A549 (cell line): Measurements from ENCODE around the gene SUCNR1. TPM values are rescaled to one million over a fixed set of nuclear protein-coding genes. Genes with fewer than 3 reads are reported as not detected.

Experiments
- ATAC-seq, 2 experiments: fragments of 200-7000 bp in 1 of 2; fragments of >200 bp in 1 of 2; cut with Nextera tagmentation in 1 of 2; cut with Tn5 transposase in 1 of 2; 3 replicates each; pipeline versions ENCODE4 v1.8.0 to v1.9.1; 2018 to 2020; ENCODE audit warnings: mild to moderate bottlenecking in 1 of 2, moderate library complexity in 1 of 2
- CTCF ChIA-PET: fragments of 300-600 bp; sonication (Branson Sonifier 250); formaldehyde crosslinking; extraction: SDS; loops from one replicate; lab custom pipeline; 2021; ENCODE audit warnings: antibody characterized with exemption, inconsistent platforms; lab: Yijun Ruan, JAX
- POLR2A ChIA-PET: fragments of 350-600 bp; formaldehyde crosslinking; extraction: SDS; loops from one replicate; lab custom pipeline; 2021; ENCODE audit warnings: antibody characterized with exemption, inconsistent platforms; lab: Yijun Ruan, JAX
- DNase-seq, 2 experiments: peaks; one replicate each; pipeline versions ENCODE4 v3.0.0 to v3.0.0-alpha.2; 2011 to 2016; ENCODE audit warnings: low read depth in 1 of 2, low spot score in 1 of 2
- FAIRE-seq: peaks from 2 replicates; lab custom pipeline; 2011; peaks lifted over from hg19 to GRCh38; lab: Jason Lieb, UNC
- H3K27ac ChIP-seq, 2 experiments: fragments of >200 bp; sonication (Bioruptor Twin); formaldehyde crosslinking; 3 replicates each; pipeline ENCODE4 v1.5.1; 2016 to 2017
- H3K4me1 ChIP-seq: fragments of >200 bp; sonication (Bioruptor Twin); formaldehyde crosslinking; 3 replicates; pipeline ENCODE4 v1.6.1; 2016
- H3K4me2 ChIP-seq: fragments of >200 bp; sonication (Bioruptor Twin); formaldehyde crosslinking; 3 replicates; pipeline ENCODE4 v1.6.1; 2016
- H3K4me3 ChIP-seq: fragments of >200 bp; sonication (Bioruptor Twin); formaldehyde crosslinking; 3 replicates; pipeline ENCODE4 v1.5.1; 2016
- H3K9me3 ChIP-seq: fragments of >200 bp; sonication (Bioruptor Twin); formaldehyde crosslinking; 3 replicates; pipeline ENCODE4 v1.6.1; 2016
- BHLHE40 ChIP-seq: IDR thresholded peaks from 2 replicates; pipeline ENCODE4 v1.6.1; 2012; ENCODE audit warnings: low read depth, low read length, inconsistent platforms
- CHD2 ChIP-seq: fragments of 150-350 bp; IDR thresholded peaks from 2 replicates; pipeline ENCODE4 v1.6.1; 2014; ENCODE audit warnings: low read length; ENCODE audit not compliant: partially characterized antibody
- CHD4 ChIP-seq: fragments of 200-600 bp; sonication (generic); IDR thresholded peaks from 2 replicates; pipeline ENCODE4 v1.6.1; 2016; ENCODE audit warnings: antibody characterized with exemption, mild to moderate bottlenecking, borderline replicate concordance
- FOSL2 ChIP-seq, 2 experiments: fragments of 450-650 bp in 1 of 2; fragments of >200 bp in 1 of 2; sonication (Bioruptor Twin) in 1 of 2; formaldehyde crosslinking; IDR thresholded peaks; 2 replicates each; pipeline versions ENCODE4 v1.5.0 to v1.6.1; 2016 to 2020; ENCODE audit warnings: mild to moderate bottlenecking in 1 of 2, moderate library complexity in 1 of 2
- MAFK ChIP-seq: fragments of 450-650 bp; IDR thresholded peaks from 2 replicates; pipeline ENCODE4 v1.6.1; 2014; ENCODE audit not compliant: partially characterized antibody
- ZFP36 ChIP-seq: fragments of 450-650 bp; IDR thresholded peaks from 2 replicates; pipeline ENCODE4 v1.6.1; 2014; ENCODE audit warnings: borderline replicate concordance; ENCODE audit not compliant: partially characterized antibody
- ZNF302 ChIP-seq: fragments of 250-450 bp; sonication (Bioruptor Pico); IDR thresholded peaks from 2 replicates; pipeline ENCODE4 v1.9.0; 2021; ENCODE audit warnings: inconsistent platforms, mild to moderate bottlenecking, moderate library complexity
- WGBS: methylation state at CpG from one replicate; pipeline ENCODE4 v1.1.6; 2017; ENCODE audit errors: missing lambda C conversion rate; 5-methylcytosine and 5-hydroxymethylcytosine counted together
- polyA plus RNA-seq, 4 experiments: library from polyadenylated mRNA; depleted of rRNA in 3 of 4; stranded (reverse); fragments of >200 nt; fragmentation: RNase III in 1 of 4; extraction: RNeasy Plus Mini Kit Qiagen cat#74134 plus additional on column Dnase treatment in 1 of 4; gene quantifications; 2 replicates in 3 of 4; 3 replicates in 1 of 4; pipeline ENCODE4 v1.2.3, GENCODE V29; 2011 to 2017

Gene SUCNR1
- polyA plus RNA-seq, 2 of the 4 experiments (the other 2 are of a cell fraction): 0.27 to 1.4 TPM

- Histone ChIP-seq H3K4me1 (peaks cover 32% of the 10 kb centered on the region), H3K4me2 (no peak overlapping the region; the same call in 2 of the 3 replicates), H3K4me3 (no peak overlapping the region), H3K27ac (no peak overlapping the region), H3K9me3 (no peaks in the 10 kb centered on the region)
- FAIRE-seq (no peak), DNase-seq (no peak), ATAC-seq (no peak)
- no peak for TF ChIP-seq CHD2
- no peak for TF ChIP-seq ZNF302 (CRISPR knock-in tag)
- no peak for TF ChIP-seq FOSL2 (IDR thresholded peaks at IDR 0.05)
- TF ChIP-seq FOSL2 (CRISPR knock-in tag; IDR thresholded peaks at IDR 0.05): 0 out of 2 replicates have a peak, but pooled peaks have one; percentile 38
- no peak for TF ChIP-seq ZFP36
- no peak for TF ChIP-seq CHD4
- POLR2A ChIA-PET: interaction anchor here (0.7 kb wide), 1 partner anchor 120 kb away, joined by 3 read pairs; no protein-coding TSS in a partner anchor
- WGBS: 80% methylated on average over 1 of the region's 1 CpG
- CTCF ChIA-PET: no interaction called here
Observed at GRCh38 chr3:151931171-151931570, 57.7 kb downstream of the SUCNR1 start.

DNA sequence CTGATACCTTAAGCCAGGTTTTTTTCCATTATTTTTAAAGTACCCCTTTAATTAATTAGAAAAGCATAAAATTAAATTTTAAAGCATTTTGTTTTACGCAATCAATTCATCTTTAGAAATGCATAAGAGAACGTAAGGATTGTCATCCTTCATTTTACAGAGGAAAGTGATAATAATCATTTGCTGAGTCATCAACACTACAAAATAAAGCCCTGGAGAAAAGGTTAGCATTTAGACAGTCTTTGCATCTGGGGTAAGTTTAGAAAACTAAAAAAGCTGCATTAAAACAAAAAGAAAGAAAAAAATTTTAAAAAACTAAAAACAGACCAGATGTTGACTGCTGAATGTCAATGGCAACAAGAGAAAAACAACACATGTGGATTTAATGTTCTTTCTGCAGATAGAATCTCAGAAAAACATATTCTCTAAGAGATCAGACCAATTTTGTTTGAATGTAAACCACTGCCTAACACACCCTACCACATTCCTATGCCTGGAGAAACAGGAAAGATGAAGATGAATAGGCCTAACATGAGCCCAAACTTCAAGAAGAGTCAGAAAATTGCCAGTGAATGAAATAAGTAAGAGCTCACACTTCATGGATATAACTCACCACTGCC, 59.9 kb downstream of the SUCNR1 start:
- ATAC-seq (no peak), DNase-seq (no peak), FAIRE-seq (no peak)
- Histone ChIP-seq H3K4me2 (no peak overlapping the region), H3K4me3 (no peak overlapping the region), H3K9me3 (no peaks in the 10 kb centered on the region), H3K27ac (no peak overlapping the region), H3K4me1 (peaks cover 19% of the 10 kb centered on the region)
- WGBS: 90% methylated on average over 2 of the region's 2 CpGs
- ChIA-PET POLR2A (no interaction called here), CTCF (no interaction called here)
- TF ChIP-seq MAFK: peak; percentile 87
- TF ChIP-seq BHLHE40: no peak
- TF ChIP-seq CHD4: no peak

Other genes with a start within 250 kb of the SUCNR1 start
- not detected in 2 replicates for gene AADACL2, start 139.7 kb upstream of the SUCNR1 start, polyA plus RNA-seq (2011; rRNA removed)
- not detected in 3 replicates for gene AADACL2, start 139.7 kb upstream of the SUCNR1 start, polyA plus RNA-seq (2017; fragmentation: RNase III; extraction: RNeasy Plus Mini Kit Qiagen cat#74134 plus additional on column Dnase treatment)
- gene AADAC, start 59.5 kb upstream of the SUCNR1 start, polyA plus RNA-seq (2011; rRNA removed): 35.7 and 45.0 TPM in 2 replicates
- gene AADAC, start 59.5 kb upstream of the SUCNR1 start, polyA plus RNA-seq (2017; fragmentation: RNase III; extraction: RNeasy Plus Mini Kit Qiagen cat#74134 plus additional on column Dnase treatment): 12.7 to 17.0 TPM (median 15.3 TPM) in 3 replicates